ENCODE measurements around the gene ITPRID1.

- no peak for TF ChIP-seq EZH2 (IDR thresholded peaks at IDR 0.05; ENCODE audit: low read length, unreplicated experiment)
- TF ChIP-seq, protein P1, sequence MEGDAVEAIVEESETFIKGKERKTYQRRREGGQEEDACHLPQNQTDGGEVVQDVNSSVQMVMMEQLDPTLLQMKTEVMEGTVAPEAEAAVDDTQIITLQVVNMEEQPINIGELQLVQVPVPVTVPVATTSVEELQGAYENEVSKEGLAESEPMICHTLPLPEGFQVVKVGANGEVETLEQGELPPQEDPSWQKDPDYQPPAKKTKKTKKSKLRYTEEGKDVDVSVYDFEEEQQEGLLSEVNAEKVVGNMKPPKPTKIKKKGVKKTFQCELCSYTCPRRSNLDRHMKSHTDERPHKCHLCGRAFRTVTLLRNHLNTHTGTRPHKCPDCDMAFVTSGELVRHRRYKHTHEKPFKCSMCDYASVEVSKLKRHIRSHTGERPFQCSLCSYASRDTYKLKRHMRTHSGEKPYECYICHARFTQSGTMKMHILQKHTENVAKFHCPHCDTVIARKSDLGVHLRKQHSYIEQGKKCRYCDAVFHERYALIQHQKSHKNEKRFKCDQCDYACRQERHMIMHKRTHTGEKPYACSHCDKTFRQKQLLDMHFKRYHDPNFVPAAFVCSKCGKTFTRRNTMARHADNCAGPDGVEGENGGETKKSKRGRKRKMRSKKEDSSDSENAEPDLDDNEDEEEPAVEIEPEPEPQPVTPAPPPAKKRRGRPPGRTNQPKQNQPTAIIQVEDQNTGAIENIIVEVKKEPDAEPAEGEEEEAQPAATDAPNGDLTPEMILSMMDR (conservative IDR thresholded peaks at IDR 0.05; ENCODE audit: low read depth, low read length) = no peak
- TF ChIP-seq EZH2phosphoT487 (IDR thresholded peaks at IDR 0.05; ENCODE audit: borderline replicate concordance, low read length) = no peak
Observed at GRCh38 chr7:31603046-31603445, 89.2 kb downstream of the ITPRID1 start.
